A549 (cell line): ENCODE results near the gene CASP9. TPM values are rescaled to one million over a fixed set of nuclear protein-coding genes. Genes with fewer than 3 reads are reported as not detected.
"Not testable (repeated sequence)": the region's sequence is repeated elsewhere in the genome, so short reads cannot be mapped to it uniquely, and the experiment has no call there.

Source experiments
- ATAC-seq, 2 experiments: fragments of 200-7000 bp in 1 of 2; fragments of >200 bp in 1 of 2; cut with Nextera tagmentation in 1 of 2; cut with Tn5 transposase in 1 of 2; 3 replicates each; pipeline versions ENCODE4 v1.8.0 to v1.9.1; 2018 to 2020; ENCODE audit warnings: mild to moderate bottlenecking in 1 of 2, moderate library complexity in 1 of 2
- CTCF ChIA-PET: fragments of 300-600 bp; sonication (Branson Sonifier 250); formaldehyde crosslinking; extraction: SDS; loops from one replicate; lab custom pipeline; 2021; ENCODE audit warnings: antibody characterized with exemption, inconsistent platforms; lab: Yijun Ruan, JAX
- POLR2A ChIA-PET: fragments of 350-600 bp; formaldehyde crosslinking; extraction: SDS; loops from one replicate; lab custom pipeline; 2021; ENCODE audit warnings: antibody characterized with exemption, inconsistent platforms; lab: Yijun Ruan, JAX
- DNase-seq, 2 experiments: peaks; one replicate each; pipeline versions ENCODE4 v3.0.0 to v3.0.0-alpha.2; 2011 to 2016; ENCODE audit warnings: low read depth in 1 of 2, low spot score in 1 of 2
- FAIRE-seq: peaks from 2 replicates; lab custom pipeline; 2011; peaks lifted over from hg19 to GRCh38; lab: Jason Lieb, UNC
- H3K27ac ChIP-seq, 2 experiments: fragments of >200 bp; sonication (Bioruptor Twin); formaldehyde crosslinking; 3 replicates each; pipeline ENCODE4 v1.5.1; 2016 to 2017
- H3K4me1 ChIP-seq: fragments of >200 bp; sonication (Bioruptor Twin); formaldehyde crosslinking; 3 replicates; pipeline ENCODE4 v1.6.1; 2016
- H3K4me2 ChIP-seq: fragments of >200 bp; sonication (Bioruptor Twin); formaldehyde crosslinking; 3 replicates; pipeline ENCODE4 v1.6.1; 2016
- H3K4me3 ChIP-seq: fragments of >200 bp; sonication (Bioruptor Twin); formaldehyde crosslinking; 3 replicates; pipeline ENCODE4 v1.5.1; 2016
- H3K9me3 ChIP-seq: fragments of >200 bp; sonication (Bioruptor Twin); formaldehyde crosslinking; 3 replicates; pipeline ENCODE4 v1.6.1; 2016
- CEBPB ChIP-seq, 2 experiments: fragments of >200 bp in 1 of 2; sonication (Bioruptor Twin) in 1 of 2; formaldehyde crosslinking in 1 of 2; IDR thresholded peaks; 2 replicates each; pipeline ENCODE4 v1.6.1; 2012 to 2016
- CHD4 ChIP-seq: fragments of 200-600 bp; sonication (generic); IDR thresholded peaks from 2 replicates; pipeline ENCODE4 v1.6.1; 2016; ENCODE audit warnings: antibody characterized with exemption, mild to moderate bottlenecking, borderline replicate concordance
- EHF ChIP-seq: fragments of 250-450 bp; sonication (Bioruptor Pico); IDR thresholded peaks from 2 replicates; pipeline ENCODE4 v1.5.0; 2020; ENCODE audit warnings: mild to moderate bottlenecking
- FOSL2 ChIP-seq, 2 experiments: fragments of 450-650 bp in 1 of 2; fragments of >200 bp in 1 of 2; sonication (Bioruptor Twin) in 1 of 2; formaldehyde crosslinking; IDR thresholded peaks; 2 replicates each; pipeline versions ENCODE4 v1.5.0 to v1.6.1; 2016 to 2020; ENCODE audit warnings: mild to moderate bottlenecking in 1 of 2, moderate library complexity in 1 of 2
- HOXB13 ChIP-seq: fragments of 250-450 bp; sonication (Bioruptor Pico); IDR thresholded peaks from 2 replicates; pipeline ENCODE4 v1.5.0; 2020; ENCODE audit warnings: low read depth, mild to moderate bottlenecking, moderate library complexity
- JUN ChIP-seq, 2 experiments: fragments of >200 bp; sonication (Bioruptor Twin); formaldehyde crosslinking; IDR thresholded peaks; 2 replicates in 1 of 2; 3 replicates in 1 of 2; pipeline ENCODE4 v1.6.1; 2016 to 2017
- JUNB ChIP-seq: fragments of >200 bp; sonication (Bioruptor Twin); formaldehyde crosslinking; IDR thresholded peaks from 2 replicates; pipeline ENCODE4 v1.6.1; 2016
- MAFK ChIP-seq: fragments of 450-650 bp; IDR thresholded peaks from 2 replicates; pipeline ENCODE4 v1.6.1; 2014; ENCODE audit not compliant: partially characterized antibody
- NFE2L2 ChIP-seq: fragments of 150-350 bp; conservative IDR thresholded peaks from 2 replicates; pipeline ENCODE4 v1.6.1; 2014; ENCODE audit warnings: low read length
- NPAS2 ChIP-seq: fragments of 250-450 bp; sonication (Bioruptor Pico); IDR thresholded peaks from 2 replicates; pipeline ENCODE4 v1.8.0; 2022; ENCODE audit warnings: mild to moderate bottlenecking, moderate library complexity, borderline replicate concordance
- ZSCAN20 ChIP-seq: fragments of 250-450 bp; sonication (Bioruptor Pico); IDR thresholded peaks from 2 replicates; pipeline ENCODE4 v1.8.0; 2022; ENCODE audit warnings: mild to moderate bottlenecking, moderate library complexity
- WGBS: methylation state at CpG from one replicate; pipeline ENCODE4 v1.1.6; 2017; ENCODE audit errors: missing lambda C conversion rate; 5-methylcytosine and 5-hydroxymethylcytosine counted together
- polyA plus RNA-seq, 4 experiments: library from polyadenylated mRNA; depleted of rRNA in 3 of 4; stranded (reverse); fragments of >200 nt; fragmentation: RNase III in 1 of 4; extraction: RNeasy Plus Mini Kit Qiagen cat#74134 plus additional on column Dnase treatment in 1 of 4; gene quantifications; 2 replicates in 3 of 4; 3 replicates in 1 of 4; pipeline ENCODE4 v1.2.3, GENCODE V29; 2011 to 2017
- TF ChIP-seq, protein P1 (sequence below): fragments of 250-450 bp; sonication (Bioruptor Pico); IDR thresholded peaks from 2 replicates; pipeline ENCODE4 v1.5.0; 2020; ENCODE audit warnings: low read depth, mild to moderate bottlenecking, moderate library complexity
- TF ChIP-seq, protein P2 (sequence below): IDR thresholded peaks from 2 replicates; pipeline ENCODE4 v1.6.1; 2012
- TF ChIP-seq, protein P3 (sequence below): fragments of 250-450 bp; sonication (Bioruptor Pico); IDR thresholded peaks from 2 replicates; pipeline ENCODE4 v1.5.0; 2021; ENCODE audit warnings: mild to moderate bottlenecking, moderate library complexity, borderline replicate concordance
- TF ChIP-seq, protein P4 (sequence below): IDR thresholded peaks from 2 replicates; pipeline ENCODE4 v1.6.1; 2012; ENCODE audit warnings: low read depth, borderline replicate concordance

CASP9 gene
- polyA plus RNA-seq, 2 of the 4 experiments (the other 2 are of a cell fraction): 11.0 to 16.1 TPM

DNA sequence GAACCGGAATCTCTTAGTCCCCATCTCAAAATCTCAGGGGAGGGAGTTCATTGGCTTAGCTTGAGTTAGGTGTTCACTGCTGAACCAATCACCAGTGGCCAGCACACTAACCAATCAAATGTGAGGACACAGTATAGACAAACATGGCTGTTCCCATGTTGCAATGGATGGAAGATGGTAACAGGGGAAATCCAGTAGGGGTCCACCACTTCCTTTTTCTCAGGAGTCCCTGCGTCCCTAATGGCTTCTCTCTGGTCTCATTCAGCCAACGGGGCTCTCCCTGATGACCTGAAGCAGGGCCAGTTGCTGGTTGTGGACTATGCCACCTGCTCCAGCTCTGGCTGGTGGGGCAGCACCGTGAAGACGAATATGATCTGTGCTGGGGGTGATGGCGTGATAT is 38.4 kb downstream of the CASP9 start:
- Histone ChIP-seq H3K4me3 (no peak overlapping the region), H3K27ac (no peak overlapping the region), H3K4me1 (no peaks in the 10 kb centered on the region), H3K4me2 (no peak overlapping the region), H3K9me3 (no peaks in the 10 kb centered on the region)
- FAIRE-seq: no peak
- TF ChIP-seq, protein P1, sequence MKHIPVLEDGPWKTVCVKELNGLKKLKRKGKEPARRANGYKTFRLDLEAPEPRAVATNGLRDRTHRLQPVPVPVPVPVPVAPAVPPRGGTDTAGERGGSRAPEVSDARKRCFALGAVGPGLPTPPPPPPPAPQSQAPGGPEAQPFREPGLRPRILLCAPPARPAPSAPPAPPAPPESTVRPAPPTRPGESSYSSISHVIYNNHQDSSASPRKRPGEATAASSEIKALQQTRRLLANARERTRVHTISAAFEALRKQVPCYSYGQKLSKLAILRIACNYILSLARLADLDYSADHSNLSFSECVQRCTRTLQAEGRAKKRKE (CRISPR knock-in tag): no peak
- TF ChIP-seq, protein P2, sequence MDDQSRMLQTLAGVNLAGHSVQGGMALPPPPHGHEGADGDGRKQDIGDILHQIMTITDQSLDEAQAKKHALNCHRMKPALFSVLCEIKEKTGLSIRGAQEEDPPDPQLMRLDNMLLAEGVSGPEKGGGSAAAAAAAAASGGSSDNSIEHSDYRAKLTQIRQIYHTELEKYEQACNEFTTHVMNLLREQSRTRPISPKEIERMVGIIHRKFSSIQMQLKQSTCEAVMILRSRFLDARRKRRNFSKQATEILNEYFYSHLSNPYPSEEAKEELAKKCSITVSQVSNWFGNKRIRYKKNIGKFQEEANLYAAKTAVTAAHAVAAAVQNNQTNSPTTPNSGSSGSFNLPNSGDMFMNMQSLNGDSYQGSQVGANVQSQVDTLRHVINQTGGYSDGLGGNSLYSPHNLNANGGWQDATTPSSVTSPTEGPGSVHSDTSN: no peak
- no peak for TF ChIP-seq FOSL2 (IDR thresholded peaks at IDR 0.05)
- TF ChIP-seq FOSL2 (CRISPR knock-in tag; IDR thresholded peaks at IDR 0.05): no peak
- TF ChIP-seq, protein P3, sequence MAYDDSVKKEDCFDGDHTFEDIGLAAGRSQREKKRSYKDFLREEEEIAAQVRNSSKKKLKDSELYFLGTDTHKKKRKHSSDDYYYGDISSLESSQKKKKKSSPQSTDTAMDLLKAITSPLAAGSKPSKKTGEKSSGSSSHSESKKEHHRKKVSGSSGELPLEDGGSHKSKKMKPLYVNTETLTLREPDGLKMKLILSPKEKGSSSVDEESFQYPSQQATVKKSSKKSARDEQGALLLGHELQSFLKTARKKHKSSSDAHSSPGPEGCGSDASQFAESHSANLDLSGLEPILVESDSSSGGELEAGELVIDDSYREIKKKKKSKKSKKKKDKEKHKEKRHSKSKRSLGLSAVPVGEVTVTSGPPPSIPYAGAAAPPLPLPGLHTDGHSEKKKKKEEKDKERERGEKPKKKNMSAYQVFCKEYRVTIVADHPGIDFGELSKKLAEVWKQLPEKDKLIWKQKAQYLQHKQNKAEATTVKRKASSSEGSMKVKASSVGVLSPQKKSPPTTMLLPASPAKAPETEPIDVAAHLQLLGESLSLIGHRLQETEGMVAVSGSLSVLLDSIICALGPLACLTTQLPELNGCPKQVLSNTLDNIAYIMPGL: no peak
- no peak for TF ChIP-seq MAFK
- TF ChIP-seq, protein P4, sequence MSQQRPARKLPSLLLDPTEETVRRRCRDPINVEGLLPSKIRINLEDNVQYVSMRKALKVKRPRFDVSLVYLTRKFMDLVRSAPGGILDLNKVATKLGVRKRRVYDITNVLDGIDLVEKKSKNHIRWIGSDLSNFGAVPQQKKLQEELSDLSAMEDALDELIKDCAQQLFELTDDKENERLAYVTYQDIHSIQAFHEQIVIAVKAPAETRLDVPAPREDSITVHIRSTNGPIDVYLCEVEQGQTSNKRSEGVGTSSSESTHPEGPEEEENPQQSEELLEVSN: no peak
- no peak for TF ChIP-seq CEBPB (IDR thresholded peaks at IDR 0.05)
- TF ChIP-seq NFE2L2: no peak
- no peak for TF ChIP-seq ZSCAN20 (CRISPR knock-in tag)
- no peak for TF ChIP-seq NPAS2 (CRISPR knock-in tag)
- no peak for TF ChIP-seq HOXB13 (CRISPR knock-in tag)
- no peak for TF ChIP-seq EHF (CRISPR knock-in tag)
- no peak for ATAC-seq
- POLR2A ChIA-PET: no interaction called here
- CTCF ChIA-PET: no interaction called here
- 99% methylated on average over 6 of the region's 6 CpGs for WGBS
- DNase-seq: no peak

DNA sequence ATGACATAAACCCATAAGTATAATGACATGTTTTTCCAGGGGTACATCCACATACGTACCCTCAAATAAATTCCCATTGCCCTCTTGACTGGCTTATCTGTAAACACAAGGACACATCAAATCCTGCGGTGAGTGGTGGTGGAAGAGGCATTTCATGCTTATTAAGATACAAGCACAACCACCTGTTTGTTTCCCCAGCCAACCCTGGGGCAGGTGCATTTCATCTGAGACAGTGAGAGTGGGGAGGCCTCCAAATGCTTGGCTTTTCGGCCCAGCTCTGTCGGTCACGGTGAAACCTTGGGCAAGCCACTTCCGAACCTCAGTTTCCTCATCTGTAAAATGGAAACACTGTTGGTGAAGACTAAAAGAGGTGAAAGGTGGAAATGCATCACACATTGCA is 39.6 kb downstream of the CASP9 start:
- CTCF ChIA-PET, H3K4me2 ChIP-seq, POLR2A ChIA-PET, H3K4me1 ChIP-seq, H3K27ac ChIP-seq, FAIRE-seq, ATAC-seq, H3K4me3 ChIP-seq, H3K9me3 ChIP-seq, DNase-seq: not testable (repeated sequence)
- 93% methylated on average over 6 of the region's 6 CpGs for WGBS

DNA sequence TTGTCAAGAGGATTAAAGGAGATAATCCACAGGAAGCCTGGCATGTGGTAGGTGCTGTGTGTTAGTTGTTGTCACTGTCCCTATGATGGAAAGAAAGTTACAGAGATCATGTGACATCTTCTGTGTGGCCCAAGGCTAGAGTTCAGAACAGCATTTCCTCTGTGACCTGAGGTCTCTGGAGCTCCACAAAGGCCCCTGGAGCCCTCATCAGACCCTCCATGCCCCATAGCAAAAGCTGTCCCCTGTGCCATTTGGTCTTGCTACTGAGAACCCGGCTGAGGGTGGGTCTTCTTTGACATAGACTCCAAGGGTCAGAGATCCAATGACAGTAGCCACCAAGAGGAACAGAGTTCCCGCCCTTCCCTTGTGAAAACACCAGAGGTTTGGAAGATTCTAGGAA is 40.0 kb downstream of the CASP9 start:
- Histone ChIP-seq H3K4me2 (no peak overlapping the region), H3K4me1 (no peaks in the 10 kb centered on the region), H3K4me3 (no peak overlapping the region), H3K27ac (no peak overlapping the region), H3K9me3 (no peaks in the 10 kb centered on the region)
- FAIRE-seq: no peak
- ChIA-PET POLR2A (no interaction called here), CTCF (no interaction called here)
- ATAC-seq: no peak
- no peak for TF ChIP-seq MAFK
- TF ChIP-seq, protein P2: no peak
- no peak for TF ChIP-seq JUN (IDR thresholded peaks at IDR 0.05)
- TF ChIP-seq JUNB: no peak
- no peak for TF ChIP-seq ZSCAN20 (CRISPR knock-in tag)
- TF ChIP-seq CHD4: no peak
- WGBS: 81% methylated on average over 2 of the region's 2 CpGs
- DNase-seq: no peak

DNA sequence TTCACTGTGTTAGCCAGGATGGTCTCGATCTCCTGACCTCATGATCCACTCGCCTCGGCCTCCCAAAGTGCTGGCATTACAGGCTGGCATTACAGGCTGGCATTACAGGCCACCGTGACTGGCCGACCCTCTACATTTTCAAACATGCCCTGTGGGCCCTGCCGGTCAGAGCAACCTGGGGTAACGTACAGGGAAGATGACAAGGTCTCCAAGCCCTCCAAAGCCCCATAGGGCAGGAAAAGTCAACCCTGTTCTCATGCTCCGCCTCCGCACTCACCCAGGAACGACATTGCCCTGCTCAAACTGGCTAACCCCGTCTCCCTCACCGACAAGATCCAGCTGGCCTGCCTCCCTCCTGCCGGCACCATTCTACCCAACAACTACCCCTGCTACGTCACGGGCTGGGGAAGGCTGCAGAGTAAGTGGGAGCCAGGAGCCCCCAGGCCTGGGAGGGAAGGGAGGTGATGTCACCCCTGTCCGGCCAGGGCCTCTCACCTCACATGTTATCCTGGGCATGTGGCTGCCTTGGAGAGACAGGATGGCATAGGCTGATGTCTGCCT is 41.0 kb downstream of the CASP9 start:
- H3K4me1 ChIP-seq, H3K4me2 ChIP-seq, POLR2A ChIA-PET, H3K9me3 ChIP-seq, H3K4me3 ChIP-seq, FAIRE-seq, H3K27ac ChIP-seq, CTCF ChIA-PET, DNase-seq: not testable (repeated sequence)
- 97% methylated on average over 11 of the region's 16 CpGs for WGBS
- ATAC-seq: peak in 1 of 2 experiments; percentile 47; a peak in 2 of 6 replicates

DNA sequence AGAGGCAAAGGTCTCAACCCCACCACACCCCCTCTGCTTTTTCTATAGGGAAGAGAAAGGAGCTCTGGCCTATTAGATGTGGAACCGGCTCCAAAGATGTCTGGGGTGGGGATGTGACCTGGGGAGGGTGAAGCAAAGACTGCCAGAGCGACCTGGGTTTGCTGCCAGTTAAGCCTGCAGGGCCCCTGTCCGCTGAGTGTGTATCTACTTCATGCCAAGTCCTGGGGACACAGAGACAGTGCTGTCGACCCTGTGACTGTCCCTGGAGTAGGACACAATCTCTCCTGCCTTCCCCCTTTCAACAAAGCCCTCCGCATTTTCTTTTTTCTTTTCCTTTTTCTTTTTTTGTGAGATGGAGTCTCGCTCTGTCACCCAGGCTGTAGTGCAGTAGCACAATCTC is 41.6 kb downstream of the CASP9 start:
- CTCF ChIA-PET: interaction anchor here (1.5 to 1.6 kb wide), 2 partner anchors 11 to 145 kb away, joined by 4 to 5 read pairs; no protein-coding TSS in a partner anchor
- ATAC-seq, FAIRE-seq, H3K27ac ChIP-seq, H3K9me3 ChIP-seq, POLR2A ChIA-PET, H3K4me3 ChIP-seq, H3K4me2 ChIP-seq, H3K4me1 ChIP-seq, DNase-seq: not testable (repeated sequence)
- WGBS: 72% methylated on average over 6 of the region's 6 CpGs
